Liver (tissue), 9 donors: ENCODE results near the gene ZEB1. TPM values are rescaled to one million over a fixed set of nuclear protein-coding genes. Genes with fewer than 3 reads are reported as not detected.
A peak's percentile ranks its signal among the peaks of the same experiment; 100 is the strongest.

Source experiments
- DNase-seq: peaks from one replicate; pipeline ENCODE4 v3.0.0-alpha.2; 2017; ENCODE audit warnings: low spot score
- H3K27ac ChIP-seq, 2 donors: one replicate each; pipeline ENCODE4 v1.7.0; 2013; ENCODE audit warnings: inconsistent platforms in 2 of 2, low read length in 2 of 2, control low read depth in 1 of 2, low read depth in 1 of 2, mild to moderate bottlenecking in 1 of 2
- H3K27me3 ChIP-seq, 4 donors: one replicate each; pipeline versions ENCODE4 v1.6.1 to v1.7.0; 2013; ENCODE audit warnings: low read length in 3 of 4, inconsistent platforms in 1 of 4, mild to moderate bottlenecking in 1 of 4, moderate library complexity in 1 of 4; ENCODE audit not compliant: control insufficient read depth in 4 of 4, insufficient read depth in 4 of 4
- H3K36me3 ChIP-seq, 4 donors: one replicate each; pipeline versions ENCODE4 v1.6.1 to v1.7.0; 2013; ENCODE audit warnings: low read length in 3 of 4, mild to moderate bottlenecking in 3 of 4, low read depth in 1 of 4, moderate library complexity in 1 of 4; ENCODE audit not compliant: control insufficient read depth in 4 of 4, insufficient read depth in 3 of 4
- H3K4me1 ChIP-seq, 4 donors: one replicate each; pipeline versions ENCODE4 v1.6.1 to v1.7.0; 2013; ENCODE audit warnings: low read length in 3 of 4, mild to moderate bottlenecking in 3 of 4, moderate library complexity in 1 of 4; ENCODE audit not compliant: control insufficient read depth in 4 of 4, insufficient read depth in 4 of 4
- H3K4me3 ChIP-seq, 3 donors: one replicate each; pipeline versions ENCODE4 v1.6.1 to v1.7.0; 2013; ENCODE audit warnings: low read length in 3 of 3, control low read depth in 1 of 3, low read depth in 1 of 3, mild to moderate bottlenecking in 1 of 3
- H3K9ac ChIP-seq, 2 donors: one replicate each; pipeline ENCODE4 v1.7.0; 2013; ENCODE audit warnings: low read length in 2 of 2, mild to moderate bottlenecking in 2 of 2, moderate library complexity in 2 of 2, control low read depth in 1 of 2, low read depth in 1 of 2
- H3K9me3 ChIP-seq, 4 donors: one replicate each; pipeline versions ENCODE4 v1.6.1 to v1.7.0; 2013; ENCODE audit warnings: low read length in 3 of 4; ENCODE audit not compliant: control insufficient read depth in 4 of 4
- ATF3 ChIP-seq: IDR thresholded peaks from 2 replicates; pipeline ENCODE4 v1.6.1; 2016; ENCODE audit warnings: antibody characterized with exemption
- FOXA1 ChIP-seq: IDR thresholded peaks from 2 replicates; pipeline ENCODE4 v1.6.1; 2016; ENCODE audit warnings: antibody characterized with exemption
- GABPA ChIP-seq, 2 donors: IDR thresholded peaks in 1 of 2; conservative IDR thresholded peaks in 1 of 2; 2 replicates each; pipeline ENCODE4 v1.6.1; 2016; ENCODE audit warnings: antibody characterized with exemption in 2 of 2, mild to moderate bottlenecking in 1 of 2, moderate library complexity in 1 of 2
- HNF4A ChIP-seq, 2 donors: conservative IDR thresholded peaks; 2 replicates each; pipeline ENCODE4 v1.6.1; 2016; ENCODE audit warnings: antibody characterized with exemption in 2 of 2, mild to moderate bottlenecking in 2 of 2
- MAX ChIP-seq: IDR thresholded peaks from 2 replicates; pipeline ENCODE4 v1.6.1; 2016; ENCODE audit warnings: antibody characterized with exemption
- NR2F2 ChIP-seq: IDR thresholded peaks from 2 replicates; pipeline ENCODE4 v1.6.1; 2016; ENCODE audit warnings: antibody characterized with exemption
- RAD21 ChIP-seq, 2 donors: IDR thresholded peaks; 2 replicates each; pipeline ENCODE4 v1.6.1; 2016; ENCODE audit warnings: antibody characterized with exemption in 2 of 2, mild to moderate bottlenecking in 2 of 2
- RXRA ChIP-seq, 2 donors: IDR thresholded peaks; 2 replicates each; pipeline ENCODE4 v1.6.1; 2017 to 2018; ENCODE audit warnings: antibody characterized with exemption in 2 of 2, mild to moderate bottlenecking in 1 of 2
- TAF1 ChIP-seq: conservative IDR thresholded peaks from 2 replicates; pipeline ENCODE4 v1.6.1; 2016; ENCODE audit warnings: antibody characterized with exemption, mild to moderate bottlenecking
- YY1 ChIP-seq: IDR thresholded peaks from 2 replicates; pipeline ENCODE4 v1.6.1; 2016; ENCODE audit warnings: antibody characterized with exemption, mild to moderate bottlenecking
- ZBTB33 ChIP-seq: IDR thresholded peaks from 2 replicates; pipeline ENCODE4 v1.6.1; 2016; ENCODE audit warnings: antibody characterized with exemption
- WGBS: extraction: QIAGEN DNeasy Blood & Tissue Kit; methylation state at CpG from one replicate; pipeline ENCODE4 v1.1.7; 2013; 5-methylcytosine and 5-hydroxymethylcytosine counted together
- polyA plus RNA-seq, 2 donors: library from polyadenylated mRNA; stranded (reverse) in 1 of 2; unstranded in 1 of 2; fragments of 200-250 nt in 1 of 2; fragments of >200 nt in 1 of 2; fragmentation: Nextera tagmentation in 1 of 2; extraction: Ambion mirVana in 1 of 2; gene quantifications; one replicate each; pipeline versions ENCODE4 v1.2.1 to v1.2.3, GENCODE V29; 2013 to 2015
- total RNA-seq, 2 donors: library from RNA; depleted of rRNA; stranded (reverse); fragments of >200 nt; gene quantifications; one replicate each; pipeline ENCODE4 v1.2.3, GENCODE V29; 2014
- TF ChIP-seq, protein P1 (sequence below): IDR thresholded peaks from 2 replicates; pipeline ENCODE4 v1.6.1; 2016; ENCODE audit warnings: antibody characterized with exemption, mild to moderate bottlenecking
- donor health status: healthy.
- donor health status: healthy.
- donor health status: healthy.
- donor health status: healthy.
- donor health status: healthy.

Gene ZEB1
- total and polyA plus RNA-seq, 4 donors: 3.2 to 19.6 (median 6.5) TPM

DNA sequence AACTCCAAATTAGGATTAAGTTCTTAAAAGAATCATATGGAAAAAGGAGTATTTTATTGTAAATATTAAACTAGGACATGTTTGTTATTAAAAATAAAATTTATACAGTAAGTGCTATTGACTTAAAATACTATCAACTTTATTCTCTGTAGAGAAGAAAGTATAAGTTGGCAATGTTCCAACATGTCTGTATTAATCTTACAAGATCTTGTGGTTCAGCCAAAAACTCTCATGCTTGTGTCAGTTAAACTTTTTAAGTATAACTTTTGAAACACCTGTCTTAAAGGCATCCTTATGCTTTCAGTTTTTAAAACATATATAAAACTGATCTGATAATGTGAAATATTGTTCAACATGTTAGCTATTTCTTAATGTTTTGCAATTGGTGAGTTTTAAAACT, 160.7 kb downstream of the ZEB1 start:
- no peak for DNase-seq
- no peak overlapping the region for H3K4me3 ChIP-seq
- no peak overlapping the region for H3K9ac ChIP-seq
- H3K27ac ChIP-seq: no peak overlapping the region
- TF ChIP-seq NR2F2 (no peak), FOXA1 (no peak), ATF3 (no peak), RAD21 (IDR thresholded peaks at IDR 0.05) (no peak), MAX (no peak)
- H3K36me3 ChIP-seq: no peaks in the 10 kb centered on the region
- peaks cover 0 to 4% (median 1%) of the 10 kb centered on the region in 4 donors for H3K9me3 ChIP-seq
- no peaks in the 10 kb centered on the region for H3K27me3 ChIP-seq
- H3K4me1 ChIP-seq: peaks cover 4 to 28% (median 11%) of the 10 kb centered on the region in 4 donors

DNA sequence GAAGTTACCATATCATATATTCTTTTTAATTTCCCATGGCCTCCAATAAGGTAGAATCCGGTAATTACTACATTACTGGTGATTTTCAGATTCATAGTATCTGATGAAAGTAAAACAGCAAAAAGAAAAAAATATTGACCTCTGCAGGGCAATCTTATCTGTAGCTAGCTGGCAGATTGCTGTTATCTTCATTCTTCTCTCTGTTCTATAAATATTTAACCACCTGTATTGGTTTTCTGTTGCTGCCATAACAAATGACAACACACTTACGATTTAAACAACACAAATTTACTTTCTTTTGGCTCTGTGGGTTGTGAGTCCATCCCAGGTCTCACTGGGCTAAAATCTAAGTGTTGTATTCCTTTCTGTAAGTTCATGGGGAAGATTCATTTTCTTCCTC, 164.5 kb downstream of the ZEB1 start:
- H3K9me3 ChIP-seq: no peaks in the 10 kb centered on the region
- peaks cover 4 to 30% (median 11%) of the 10 kb centered on the region in 4 donors for H3K4me1 ChIP-seq
- no peak overlapping the region for H3K9ac ChIP-seq
- no peaks in the 10 kb centered on the region for H3K36me3 ChIP-seq
- WGBS: 29% methylated on average over 2 of the region's 2 CpGs
- no peak overlapping the region for H3K27ac ChIP-seq
- H3K27me3 ChIP-seq: no peaks in the 10 kb centered on the region
- DNase-seq: no peak
- H3K4me3 ChIP-seq: no peak overlapping the region
- TF ChIP-seq RXRA (IDR thresholded peaks at IDR 0.05): peak; percentile 8 to 28
- TF ChIP-seq HNF4A (conservative IDR thresholded peaks at IDR 0.05): peak in 1 of 2 donors; percentile 46
- TF ChIP-seq RAD21 (IDR thresholded peaks at IDR 0.05): peak; percentile 14
- TF ChIP-seq, protein P1, sequence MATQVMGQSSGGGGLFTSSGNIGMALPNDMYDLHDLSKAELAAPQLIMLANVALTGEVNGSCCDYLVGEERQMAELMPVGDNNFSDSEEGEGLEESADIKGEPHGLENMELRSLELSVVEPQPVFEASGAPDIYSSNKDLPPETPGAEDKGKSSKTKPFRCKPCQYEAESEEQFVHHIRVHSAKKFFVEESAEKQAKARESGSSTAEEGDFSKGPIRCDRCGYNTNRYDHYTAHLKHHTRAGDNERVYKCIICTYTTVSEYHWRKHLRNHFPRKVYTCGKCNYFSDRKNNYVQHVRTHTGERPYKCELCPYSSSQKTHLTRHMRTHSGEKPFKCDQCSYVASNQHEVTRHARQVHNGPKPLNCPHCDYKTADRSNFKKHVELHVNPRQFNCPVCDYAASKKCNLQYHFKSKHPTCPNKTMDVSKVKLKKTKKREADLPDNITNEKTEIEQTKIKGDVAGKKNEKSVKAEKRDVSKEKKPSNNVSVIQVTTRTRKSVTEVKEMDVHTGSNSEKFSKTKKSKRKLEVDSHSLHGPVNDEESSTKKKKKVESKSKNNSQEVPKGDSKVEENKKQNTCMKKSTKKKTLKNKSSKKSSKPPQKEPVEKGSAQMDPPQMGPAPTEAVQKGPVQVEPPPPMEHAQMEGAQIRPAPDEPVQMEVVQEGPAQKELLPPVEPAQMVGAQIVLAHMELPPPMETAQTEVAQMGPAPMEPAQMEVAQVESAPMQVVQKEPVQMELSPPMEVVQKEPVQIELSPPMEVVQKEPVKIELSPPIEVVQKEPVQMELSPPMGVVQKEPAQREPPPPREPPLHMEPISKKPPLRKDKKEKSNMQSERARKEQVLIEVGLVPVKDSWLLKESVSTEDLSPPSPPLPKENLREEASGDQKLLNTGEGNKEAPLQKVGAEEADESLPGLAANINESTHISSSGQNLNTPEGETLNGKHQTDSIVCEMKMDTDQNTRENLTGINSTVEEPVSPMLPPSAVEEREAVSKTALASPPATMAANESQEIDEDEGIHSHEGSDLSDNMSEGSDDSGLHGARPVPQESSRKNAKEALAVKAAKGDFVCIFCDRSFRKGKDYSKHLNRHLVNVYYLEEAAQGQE: no peak
- TF ChIP-seq ZBTB33: peak; percentile 20
- peak; percentile 56 for TF ChIP-seq YY1

GRCh38 chr10:31484431-31485135, 165.6 kb downstream of the ZEB1 start:
- no peak for DNase-seq
- Histone ChIP-seq H3K9me3 (no peaks in the 10 kb centered on the region), H3K36me3 (no peaks in the 10 kb centered on the region), H3K4me1 (peaks cover 4 to 30% (median 11%) of the 10 kb centered on the region in 4 donors), H3K4me3 (no peak overlapping the region), H3K27ac (no peak overlapping the region), H3K27me3 (no peaks in the 10 kb centered on the region), H3K9ac (no peak overlapping the region)
- no peak for TF ChIP-seq ZBTB33
- TF ChIP-seq FOXA1: no peak
- TF ChIP-seq TAF1: no peak
- no peak for TF ChIP-seq HNF4A (conservative IDR thresholded peaks at IDR 0.05)
- no peak for TF ChIP-seq MAX
- no peak for TF ChIP-seq RAD21 (IDR thresholded peaks at IDR 0.05)
- no peak for TF ChIP-seq GABPA (IDR thresholded peaks at IDR 0.05 in 1 of 2, conservative IDR thresholded peaks at IDR 0.05 in 1 of 2)
- 88% methylated on average over 4 of the region's 4 CpGs for WGBS
